Measurements from ENCODE around the gene CDK8.
A peak's percentile ranks its signal among the peaks of the same experiment; 100 is the strongest.

CDK8 gene

DNA sequence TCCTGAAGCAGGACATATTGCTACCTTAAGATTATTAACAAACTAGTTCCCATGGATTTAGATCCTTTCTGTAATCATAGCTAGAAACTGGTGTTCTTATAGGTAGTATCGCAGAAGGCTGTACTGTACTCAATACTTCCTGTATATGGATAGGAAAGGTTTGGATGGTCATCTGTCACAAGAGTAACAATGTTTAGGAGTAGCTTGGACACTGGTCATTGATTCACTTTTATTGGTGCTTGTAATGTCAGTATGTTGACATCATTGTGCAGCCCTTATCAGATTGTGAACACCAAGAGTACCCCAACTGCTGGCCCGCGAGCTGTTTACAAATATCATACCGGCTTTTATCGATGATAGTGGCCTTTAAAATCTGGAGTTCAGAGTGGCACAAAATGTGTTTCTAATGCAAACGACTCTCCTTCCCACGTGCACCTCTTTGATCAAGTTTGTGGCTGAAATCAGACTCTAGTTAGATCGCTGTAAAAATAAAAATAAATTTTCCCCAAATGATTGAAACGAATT is 605 bp upstream of the CDK8 start:
- no peak for DNase-seq (ENCODE audit: low read depth)
- H3K4me3 ChIP-seq (ENCODE audit: low read length) = peak overlapping the region; percentile 75
- TF ChIP-seq, protein P1, sequence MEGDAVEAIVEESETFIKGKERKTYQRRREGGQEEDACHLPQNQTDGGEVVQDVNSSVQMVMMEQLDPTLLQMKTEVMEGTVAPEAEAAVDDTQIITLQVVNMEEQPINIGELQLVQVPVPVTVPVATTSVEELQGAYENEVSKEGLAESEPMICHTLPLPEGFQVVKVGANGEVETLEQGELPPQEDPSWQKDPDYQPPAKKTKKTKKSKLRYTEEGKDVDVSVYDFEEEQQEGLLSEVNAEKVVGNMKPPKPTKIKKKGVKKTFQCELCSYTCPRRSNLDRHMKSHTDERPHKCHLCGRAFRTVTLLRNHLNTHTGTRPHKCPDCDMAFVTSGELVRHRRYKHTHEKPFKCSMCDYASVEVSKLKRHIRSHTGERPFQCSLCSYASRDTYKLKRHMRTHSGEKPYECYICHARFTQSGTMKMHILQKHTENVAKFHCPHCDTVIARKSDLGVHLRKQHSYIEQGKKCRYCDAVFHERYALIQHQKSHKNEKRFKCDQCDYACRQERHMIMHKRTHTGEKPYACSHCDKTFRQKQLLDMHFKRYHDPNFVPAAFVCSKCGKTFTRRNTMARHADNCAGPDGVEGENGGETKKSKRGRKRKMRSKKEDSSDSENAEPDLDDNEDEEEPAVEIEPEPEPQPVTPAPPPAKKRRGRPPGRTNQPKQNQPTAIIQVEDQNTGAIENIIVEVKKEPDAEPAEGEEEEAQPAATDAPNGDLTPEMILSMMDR (IDR thresholded peaks at IDR 0.05; ENCODE audit: insufficient read depth, low read depth, low read length, missing control alignments) = no peak

DNA sequence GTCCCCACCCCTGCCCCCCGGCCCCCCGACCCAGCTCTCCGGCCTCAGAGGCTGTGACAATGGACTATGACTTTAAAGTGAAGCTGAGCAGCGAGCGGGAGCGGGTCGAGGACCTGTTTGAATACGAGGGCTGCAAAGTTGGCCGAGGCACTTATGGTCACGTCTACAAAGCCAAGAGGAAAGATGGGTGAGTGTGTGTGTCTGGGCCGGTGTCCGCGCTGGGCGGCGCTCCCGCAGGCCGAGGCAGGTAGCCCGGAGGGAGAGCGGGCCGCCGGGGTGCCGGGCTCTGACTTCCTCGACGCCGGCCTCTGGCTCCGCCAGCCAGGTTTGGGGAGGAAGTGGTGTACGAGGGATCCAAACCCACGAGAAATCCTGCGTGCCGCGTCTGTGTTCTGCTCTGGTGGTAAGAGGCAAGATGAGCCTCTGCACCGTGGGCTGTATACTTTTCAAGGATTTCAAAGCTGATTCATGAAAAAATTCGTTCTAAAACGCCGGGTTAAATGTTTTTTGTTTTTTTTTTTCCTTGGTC is 718 bp downstream of the CDK8 start:
- peak overlapping the region; percentile 75 for H3K4me3 ChIP-seq (ENCODE audit: low read length)
- TF ChIP-seq, protein P1 (IDR thresholded peaks at IDR 0.05; ENCODE audit: insufficient read depth, low read depth, low read length, missing control alignments) = no peak
- peak; percentile 72 for DNase-seq (ENCODE audit: low read depth)

DNA sequence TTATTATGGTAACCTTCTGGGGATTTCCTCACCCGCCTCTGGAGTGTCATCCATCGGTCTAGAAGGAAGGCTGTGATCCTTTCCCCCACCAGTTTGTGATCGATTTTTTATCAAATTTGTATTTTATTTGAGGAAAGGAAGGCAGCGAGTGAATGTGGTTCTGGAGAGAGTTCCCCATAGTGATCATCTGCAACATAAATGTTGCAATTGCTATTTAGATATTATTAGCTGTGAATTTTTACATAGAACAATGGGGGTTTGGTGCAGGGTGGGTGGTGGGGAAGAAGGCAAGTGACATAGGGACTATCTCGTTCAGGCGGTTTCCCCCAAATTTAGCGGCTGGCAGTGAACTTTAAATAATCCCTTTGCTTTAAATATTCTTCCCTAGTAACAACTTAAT is 1.2 kb downstream of the CDK8 start:
- no peak for DNase-seq (ENCODE audit: low read depth)
- TF ChIP-seq, protein P1 (IDR thresholded peaks at IDR 0.05; ENCODE audit: insufficient read depth, low read depth, low read length, missing control alignments) = no peak
- peak overlapping the region; percentile 75 for H3K4me3 ChIP-seq (ENCODE audit: low read length)

DNA sequence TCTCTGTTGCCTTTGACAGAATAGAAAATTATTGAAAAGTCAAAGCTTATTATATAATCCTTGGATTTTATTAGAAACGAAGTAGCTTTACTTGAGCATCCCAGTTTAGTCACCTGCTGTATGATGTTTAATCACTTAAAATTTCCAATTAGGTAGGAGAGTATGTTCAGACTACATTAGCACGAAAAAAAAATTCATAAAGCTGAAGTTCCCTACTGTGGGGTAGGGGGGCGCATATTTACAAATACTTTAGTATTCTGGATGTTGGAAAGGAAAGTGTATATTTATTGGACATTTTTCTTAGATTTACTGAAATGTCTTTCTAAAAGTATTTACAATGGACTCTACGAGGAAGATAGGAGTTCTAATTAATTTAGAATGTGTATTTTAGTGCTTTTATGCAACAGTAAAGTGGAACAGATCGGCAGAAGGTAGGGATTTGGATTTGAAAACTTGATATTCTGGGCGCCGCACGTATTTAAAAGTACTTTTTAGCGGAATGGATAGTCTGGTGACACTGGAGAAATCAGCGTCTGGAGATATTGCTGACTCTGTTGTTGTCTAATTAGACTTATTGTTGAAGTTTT is 1.9 kb downstream of the CDK8 start:
- peak overlapping the region; percentile 75 for H3K4me3 ChIP-seq (ENCODE audit: low read length)
- TF ChIP-seq, protein P1 (IDR thresholded peaks at IDR 0.05; ENCODE audit: insufficient read depth, low read depth, low read length, missing control alignments) = no peak
- no peak for DNase-seq (ENCODE audit: low read depth)

DNA sequence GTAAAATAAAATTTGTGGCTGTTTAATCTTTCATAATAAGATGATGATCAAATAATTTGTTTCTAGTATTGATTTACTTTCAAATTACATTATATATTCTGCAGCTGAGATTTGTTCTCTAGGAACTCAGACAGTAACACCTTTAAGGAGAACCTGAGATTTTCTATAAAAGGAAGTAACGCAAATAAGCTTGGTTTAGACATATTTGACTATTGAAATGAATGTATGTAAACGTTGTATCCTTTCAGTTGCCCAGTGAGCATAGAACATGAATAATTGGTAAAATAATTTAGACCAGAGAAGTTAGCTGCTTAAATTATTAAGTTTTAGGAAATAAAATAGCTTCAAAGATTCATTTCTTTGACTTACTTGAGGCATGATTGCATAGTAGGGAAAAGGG is 3.1 kb downstream of the CDK8 start:
- TF ChIP-seq, protein P1 (IDR thresholded peaks at IDR 0.05; ENCODE audit: insufficient read depth, low read depth, low read length, missing control alignments) = no peak
- H3K4me3 ChIP-seq (ENCODE audit: low read length) = no peak overlapping the region
- DNase-seq (ENCODE audit: low read depth) = no peak

DNA sequence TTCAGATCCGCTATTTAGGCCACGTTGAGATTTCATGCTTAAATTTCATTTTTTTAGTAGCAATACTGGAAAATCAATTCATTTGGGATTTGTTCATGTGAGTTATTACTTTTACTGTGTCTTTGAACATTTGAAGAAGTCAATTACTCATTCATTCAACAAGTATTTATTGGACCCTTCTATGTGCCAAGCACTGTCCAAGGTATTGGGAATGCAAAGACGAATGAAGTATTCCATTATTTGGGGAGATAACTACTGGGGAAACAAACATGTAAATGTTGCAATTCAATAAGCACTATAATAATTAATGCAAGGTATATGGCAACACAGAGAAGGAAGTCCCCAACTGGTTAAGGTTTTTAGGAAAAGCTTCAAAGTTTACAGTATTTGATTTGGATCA is 5.7 kb downstream of the CDK8 start:
- TF ChIP-seq, protein P1 (IDR thresholded peaks at IDR 0.05; ENCODE audit: insufficient read depth, low read depth, low read length, missing control alignments) = no peak
- H3K4me3 ChIP-seq (ENCODE audit: low read length) = no peak overlapping the region
- no peak for DNase-seq (ENCODE audit: low read depth)

DNA sequence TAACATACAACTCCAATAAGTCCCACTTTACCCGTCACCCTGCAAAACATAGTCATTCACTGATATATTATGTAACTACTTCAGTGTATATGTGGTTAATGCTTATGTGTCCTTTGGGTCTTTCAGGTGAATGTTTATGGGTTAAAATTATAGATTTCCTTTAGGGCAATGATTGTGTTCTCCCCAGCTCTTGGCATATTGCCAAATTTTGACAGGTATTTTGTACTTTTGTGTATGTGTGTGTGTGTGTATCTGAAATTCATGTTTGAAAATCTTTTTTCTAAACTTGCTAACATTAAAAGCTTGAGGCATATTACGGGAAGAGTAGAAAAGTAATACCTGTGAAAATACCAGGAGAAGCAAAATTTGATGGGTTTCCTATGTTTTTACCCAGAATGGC is 8.2 kb downstream of the CDK8 start:
- no peak for DNase-seq (ENCODE audit: low read depth)
- H3K4me3 ChIP-seq (ENCODE audit: low read length) = no peak overlapping the region
- TF ChIP-seq, protein P1 (IDR thresholded peaks at IDR 0.05; ENCODE audit: insufficient read depth, low read depth, low read length, missing control alignments) = no peak

Data from epithelial cell of esophagus (primary cell).